SIG-M5 (cell line): Measurements from ENCODE around the gene STARD7.

ENCODE experiments used
- DNase-seq: peaks from one replicate; lab custom pipeline; 2025; lab: John Stamatoyannopoulos, UW

Gene STARD7

GRCh38 chr2:96135621-96136020 is 73.0 kb downstream of the STARD7 start:
- DNase-seq: no peak

- no peak for DNase-seq
Measured at GRCh38 chr2:96135171-96135570, 73.5 kb downstream of the STARD7 start.
